GM23338 (cell line): ENCODE measurements around the gene PPM1N. TPM values are rescaled to one million over a fixed set of nuclear protein-coding genes. Genes with fewer than 3 reads are reported as not detected.

Source experiments
- ATAC-seq: fragments of 200-7000 bp; cut with Tn5 transposase; 3 replicates; pipeline ENCODE4 v1.9.1; 2020
- DNase-seq: peaks from one replicate; pipeline ENCODE4 v3.0.0-alpha.2; 2015; ENCODE audit warnings: low spot score
- H2AFZ ChIP-seq: fragments of 200-600 bp; sonication (generic); 2 replicates; pipeline ENCODE4 v1.8.0; 2016; ENCODE audit warnings: antibody characterized with exemption, mild to moderate bottlenecking, moderate library complexity
- H3F3A ChIP-seq: fragments of 200-600 bp; sonication (generic); replicated peaks from 2 replicates; pipeline ENCODE4 v1.8.0; 2017; ENCODE audit warnings: antibody characterized with exemption, mixed run types, low read depth
- H3K27ac ChIP-seq: fragments of 200-600 bp; sonication (generic); 2 replicates; pipeline ENCODE4 v1.6.1; 2016; ENCODE audit warnings: low read depth
- H3K27me3 ChIP-seq: fragments of 200-600 bp; sonication (generic); 2 replicates; pipeline ENCODE4 v1.8.0; 2016; ENCODE audit warnings: mild to moderate bottlenecking, mixed run types, moderate library complexity; ENCODE audit not compliant: insufficient read depth
- H3K36me3 ChIP-seq: fragments of 200-600 bp; sonication (generic); 2 replicates; pipeline ENCODE4 v1.8.0; 2016; ENCODE audit warnings: mild to moderate bottlenecking; ENCODE audit not compliant: insufficient read depth
- H3K4me1 ChIP-seq: fragments of 200-600 bp; sonication (generic); 2 replicates; pipeline ENCODE4 v1.8.0; 2016; ENCODE audit warnings: mild to moderate bottlenecking, moderate library complexity; ENCODE audit not compliant: insufficient read depth
- H3K4me2 ChIP-seq: fragments of 200-600 bp; sonication (generic); 2 replicates; pipeline ENCODE4 v1.7.1; 2017; ENCODE audit warnings: mixed run types
- H3K4me3 ChIP-seq: fragments of 200-600 bp; sonication (generic); 2 replicates; pipeline ENCODE4 v1.6.1; 2016; ENCODE audit warnings: mixed run types
- H3K79me2 ChIP-seq: fragments of 200-600 bp; sonication (generic); replicated peaks from 2 replicates; pipeline ENCODE4 v1.8.0; 2017; ENCODE audit warnings: mild to moderate bottlenecking; ENCODE audit not compliant: insufficient read depth
- H3K9me2 ChIP-seq: fragments of 200-600 bp; sonication (generic); 2 replicates; pipeline ENCODE4 v1.8.0; 2017; ENCODE audit not compliant: insufficient read depth
- H4K20me1 ChIP-seq: fragments of 200-600 bp; sonication (generic); replicated peaks from 2 replicates; pipeline ENCODE4 v1.8.0; 2017; ENCODE audit warnings: mild to moderate bottlenecking; ENCODE audit not compliant: insufficient read depth
- H3K27ac Mint-ChIP-seq: 2 replicates; pipeline ENCODE4 v1.8.0; 2020; ENCODE audit warnings: inconsistent platforms, mild to moderate bottlenecking, moderate library complexity, mixed read lengths
- H3K27me3 Mint-ChIP-seq: 3 replicates; pipeline ENCODE4 v1.8.0; 2022; ENCODE audit warnings: low read depth, mild to moderate bottlenecking, moderate library complexity, mixed read lengths, inconsistent platforms; ENCODE audit not compliant: insufficient read depth, poor library complexity
- H3K36me3 Mint-ChIP-seq: 3 replicates; pipeline ENCODE4 v1.8.0; 2021; ENCODE audit warnings: low read depth, mild to moderate bottlenecking, inconsistent platforms, moderate library complexity, mixed read lengths
- H3K4me1 Mint-ChIP-seq: 3 replicates; pipeline ENCODE4 v1.8.0; 2020; ENCODE audit warnings: mild to moderate bottlenecking, inconsistent platforms, mixed read lengths
- H3K4me3 Mint-ChIP-seq: 3 replicates; pipeline ENCODE4 v1.8.0; 2021; ENCODE audit warnings: moderate library complexity, mild to moderate bottlenecking, inconsistent platforms, mixed read lengths
- H3K9me3 Mint-ChIP-seq: 3 replicates; pipeline ENCODE4 v1.8.0; 2020; ENCODE audit warnings: moderate library complexity, mild to moderate bottlenecking, inconsistent platforms, mixed read lengths
- CTCF ChIP-seq, 2 experiments: fragments of 200-600 bp in 1 of 2; sonication (generic) in 1 of 2; conservative IDR thresholded peaks; 2 replicates each; pipeline versions ENCODE4 v1.5.1 to v1.6.1; 2016 to 2017; ENCODE audit warnings: antibody characterized with exemption in 2 of 2, low read depth in 2 of 2, mild to moderate bottlenecking in 2 of 2, moderate library complexity in 1 of 2
- ETS1 ChIP-seq: IDR thresholded peaks from 2 replicates; pipeline ENCODE4 v1.6.1; 2016; ENCODE audit warnings: antibody characterized with exemption
- EZH2 ChIP-seq: fragments of 200-600 bp; sonication (generic); IDR thresholded peaks from one replicate; pipeline ENCODE4 v1.8.0; 2017; ENCODE audit warnings: antibody characterized with exemption, mild to moderate bottlenecking, low read depth; ENCODE audit not compliant: unreplicated experiment
- JUNB ChIP-seq: IDR thresholded peaks from one replicate; pipeline ENCODE4 v1.6.1; 2016; ENCODE audit warnings: antibody characterized with exemption; ENCODE audit not compliant: unreplicated experiment
- POLR2AphosphoS5 ChIP-seq: IDR thresholded peaks from 2 replicates; pipeline ENCODE4 v1.6.1; 2016; ENCODE audit warnings: antibody characterized with exemption, low read depth
- ZNF114 ChIP-seq: fragments of 250-450 bp; sonication (Bioruptor Pico); IDR thresholded peaks from 2 replicates; pipeline ENCODE4 v1.5.0; 2020; ENCODE audit warnings: mild to moderate bottlenecking, moderate library complexity
- ZNF331 ChIP-seq: fragments of 250-450 bp; sonication (Bioruptor Pico); IDR thresholded peaks from 2 replicates; pipeline ENCODE4 v1.5.0; 2020; ENCODE audit warnings: low read depth, mild to moderate bottlenecking, moderate library complexity
- polyA plus RNA-seq: library from polyadenylated mRNA; unstranded; fragments of >200 nt; fragmentation: Nextera tagmentation; extraction: Ambion mirVana; gene quantifications from 2 replicates; pipeline ENCODE4 v1.2.1, GENCODE V29; 2016
- total RNA-seq: library from RNA; depleted of rRNA; stranded (reverse); fragments of >200 nt; shearing (Covaris generic); gene quantifications from 2 replicates; pipeline ENCODE4 v1.2.3, GENCODE V29; 2014
- TF ChIP-seq, protein P1 (sequence below): IDR thresholded peaks from one replicate; pipeline ENCODE4 v1.6.1; 2018; ENCODE audit warnings: antibody characterized with exemption; ENCODE audit not compliant: unreplicated experiment

The PPM1N gene
- total and polyA plus RNA-seq, 2 experiments from 2014 or later, result 15.2 to 25.1 TPM

DNA sequence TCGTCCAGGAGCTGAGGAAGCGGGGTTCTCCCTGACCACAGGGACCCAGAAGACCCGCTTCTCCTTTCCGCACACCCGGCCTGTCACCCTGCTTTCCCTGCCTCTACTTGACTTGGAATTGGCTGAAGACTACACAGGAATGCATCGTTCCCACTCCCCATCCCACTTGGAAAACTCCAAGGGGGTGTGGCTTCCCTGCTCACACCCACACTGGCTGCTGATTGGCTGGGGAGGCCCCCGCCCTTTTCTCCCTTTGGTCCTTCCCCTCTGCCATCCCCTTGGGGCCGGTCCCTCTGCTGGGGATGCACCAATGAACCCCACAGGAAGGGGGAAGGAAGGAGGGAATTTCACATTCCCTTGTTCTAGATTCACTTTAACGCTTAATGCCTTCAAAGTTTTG lies 27.9 kb downstream of the PPM1N start (continued):
- TF ChIP-seq, protein P1, sequence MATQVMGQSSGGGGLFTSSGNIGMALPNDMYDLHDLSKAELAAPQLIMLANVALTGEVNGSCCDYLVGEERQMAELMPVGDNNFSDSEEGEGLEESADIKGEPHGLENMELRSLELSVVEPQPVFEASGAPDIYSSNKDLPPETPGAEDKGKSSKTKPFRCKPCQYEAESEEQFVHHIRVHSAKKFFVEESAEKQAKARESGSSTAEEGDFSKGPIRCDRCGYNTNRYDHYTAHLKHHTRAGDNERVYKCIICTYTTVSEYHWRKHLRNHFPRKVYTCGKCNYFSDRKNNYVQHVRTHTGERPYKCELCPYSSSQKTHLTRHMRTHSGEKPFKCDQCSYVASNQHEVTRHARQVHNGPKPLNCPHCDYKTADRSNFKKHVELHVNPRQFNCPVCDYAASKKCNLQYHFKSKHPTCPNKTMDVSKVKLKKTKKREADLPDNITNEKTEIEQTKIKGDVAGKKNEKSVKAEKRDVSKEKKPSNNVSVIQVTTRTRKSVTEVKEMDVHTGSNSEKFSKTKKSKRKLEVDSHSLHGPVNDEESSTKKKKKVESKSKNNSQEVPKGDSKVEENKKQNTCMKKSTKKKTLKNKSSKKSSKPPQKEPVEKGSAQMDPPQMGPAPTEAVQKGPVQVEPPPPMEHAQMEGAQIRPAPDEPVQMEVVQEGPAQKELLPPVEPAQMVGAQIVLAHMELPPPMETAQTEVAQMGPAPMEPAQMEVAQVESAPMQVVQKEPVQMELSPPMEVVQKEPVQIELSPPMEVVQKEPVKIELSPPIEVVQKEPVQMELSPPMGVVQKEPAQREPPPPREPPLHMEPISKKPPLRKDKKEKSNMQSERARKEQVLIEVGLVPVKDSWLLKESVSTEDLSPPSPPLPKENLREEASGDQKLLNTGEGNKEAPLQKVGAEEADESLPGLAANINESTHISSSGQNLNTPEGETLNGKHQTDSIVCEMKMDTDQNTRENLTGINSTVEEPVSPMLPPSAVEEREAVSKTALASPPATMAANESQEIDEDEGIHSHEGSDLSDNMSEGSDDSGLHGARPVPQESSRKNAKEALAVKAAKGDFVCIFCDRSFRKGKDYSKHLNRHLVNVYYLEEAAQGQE, result no peak

DNA sequence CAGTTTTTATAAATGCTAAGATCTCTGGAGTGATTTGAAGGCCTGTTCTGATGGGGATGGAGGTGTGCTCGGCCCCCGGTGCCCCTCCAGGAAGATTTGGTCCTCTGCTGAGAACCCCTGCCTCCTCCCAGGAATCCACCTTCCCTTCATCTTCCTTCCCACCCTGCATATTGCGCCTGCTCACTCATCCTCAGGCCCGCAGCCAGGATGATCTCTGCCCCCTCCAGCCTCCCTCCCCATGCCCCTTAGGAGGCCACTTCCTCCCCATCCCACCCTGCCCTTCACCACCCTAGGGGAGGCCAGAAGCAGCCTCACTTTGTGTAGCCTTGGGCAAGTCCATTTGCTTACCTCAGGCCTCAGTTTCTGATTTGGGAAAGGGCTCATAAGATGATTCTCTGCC lies 28.7 kb downstream of the PPM1N start:
- no peak for DNase-seq
- no peak overlapping the region; the same call in 2 of the 3 replicates for H3K4me3 Mint-ChIP-seq
- no peak overlapping the region for H3K4me3 ChIP-seq
- ATAC-seq, result no peak
- peaks cover 10% of the 10 kb centered on the region for H3K9me3 Mint-ChIP-seq
- H3K4me2 ChIP-seq, result no peak overlapping the region
- H3K36me3 ChIP-seq, result peaks cover 20% of the 10 kb centered on the region
- H3F3A ChIP-seq, result peaks cover 32% of the 10 kb centered on the region
- H3K9me2 ChIP-seq, result no peaks in the 10 kb centered on the region
- H3K27ac ChIP-seq, result no peak overlapping the region
- peaks cover 7% of the 10 kb centered on the region for H3K4me1 ChIP-seq
- no peak overlapping the region for H2AFZ ChIP-seq
- peaks cover 23% of the 10 kb centered on the region for H4K20me1 ChIP-seq
- H3K27me3 Mint-ChIP-seq, result peaks cover 32% of the 10 kb centered on the region
- TF ChIP-seq EZH2, result no peak
- no peak for TF ChIP-seq ZNF331 (CRISPR knock-in tag)
- TF ChIP-seq JUNB, result no peak
- TF ChIP-seq POLR2AphosphoS5, result no peak
- no peak overlapping the region for H3K27ac Mint-ChIP-seq
- H3K79me2 ChIP-seq, result no peaks in the 10 kb centered on the region
- peaks cover 26% of the 10 kb centered on the region for H3K27me3 ChIP-seq
- peaks cover 18% of the 10 kb centered on the region for H3K4me1 Mint-ChIP-seq
- H3K36me3 Mint-ChIP-seq, result peaks cover 52% of the 10 kb centered on the region

GRCh38 chr19:45527731-45528130 lies 29.5 kb downstream of the PPM1N start:
- Mint-ChIP-seq H3K27me3 (peaks cover 32% of the 10 kb centered on the region), H3K27ac (peak overlapping the region; percentile 32; the same call in 1 of the 2 replicates), H3K4me1 (peaks cover 18% of the 10 kb centered on the region), H3K36me3 (peaks cover 55% of the 10 kb centered on the region), H3K4me3 (peak overlapping the region; percentile 78), H3K9me3 (peaks cover 16% of the 10 kb centered on the region)
- Histone ChIP-seq H3K36me3 (peaks cover 20% of the 10 kb centered on the region), H2AFZ (no peak overlapping the region), H3K79me2 (no peaks in the 10 kb centered on the region), H3K4me1 (peaks cover 7% of the 10 kb centered on the region), H3K4me2 (peak overlapping the region; percentile 83), H3F3A (peaks cover 32% of the 10 kb centered on the region), H4K20me1 (peaks cover 22% of the 10 kb centered on the region), H3K27ac (peak overlapping the region; percentile 7; the same call in 1 of the 2 replicates), H3K9me2 (no peaks in the 10 kb centered on the region), H3K27me3 (peaks cover 26% of the 10 kb centered on the region), H3K4me3 (peak overlapping the region; percentile 65)
- DNase-seq (peak; percentile 64), ATAC-seq (peak; percentile 5)
- TF ChIP-seq ETS1 (no peak), ZNF114 (CRISPR knock-in tag) (no peak), CTCF (conservative IDR thresholded peaks at IDR 0.05; ENCODE audit: low read depth in 2 of 2) (peak; percentile 44 to 54), ZNF331 (CRISPR knock-in tag) (no peak)
